Smooth muscle cell (in vitro differentiated cells): ENCODE results near the gene MYO15A. TPM values are rescaled to one million over a fixed set of nuclear protein-coding genes. Genes with fewer than 3 reads are reported as not detected.

Experiments used
- DNase-seq: peaks from one replicate; lab custom pipeline; 2025; ENCODE audit not compliant: unreplicated experiment; lab: John Stamatoyannopoulos, UW
- H2AFZ ChIP-seq: fragments of 200-600 bp; sonication (generic); 2 replicates; pipeline ENCODE4 v1.6.0; 2016; ENCODE audit warnings: antibody characterized with exemption, low read depth, mild to moderate bottlenecking
- H3F3A ChIP-seq: fragments of 200-600 bp; sonication (generic); 2 replicates; pipeline ENCODE4 v1.6.0; 2017; ENCODE audit warnings: antibody characterized with exemption, low read depth
- H3K27ac ChIP-seq: fragments of 200-600 bp; sonication (generic); 2 replicates; pipeline ENCODE4 v1.5.1; 2016; ENCODE audit warnings: low read depth, mild to moderate bottlenecking
- H3K27me3 ChIP-seq: fragments of 200-600 bp; sonication (generic); 2 replicates; pipeline ENCODE4 v1.6.1; 2016; ENCODE audit warnings: low read depth, mild to moderate bottlenecking
- H3K36me3 ChIP-seq: fragments of 200-600 bp; sonication (generic); 2 replicates; pipeline ENCODE4 v1.5.1; 2016; ENCODE audit warnings: low read depth
- H3K4me1 ChIP-seq: fragments of 200-600 bp; sonication (generic); 2 replicates; pipeline ENCODE4 v1.5.1; 2016; ENCODE audit warnings: low read depth
- H3K4me2 ChIP-seq: fragments of 200-600 bp; sonication (generic); 2 replicates; pipeline ENCODE4 v1.6.0; 2016; ENCODE audit warnings: mild to moderate bottlenecking
- H3K4me3 ChIP-seq: fragments of 200-600 bp; sonication (generic); 2 replicates; pipeline ENCODE4 v1.5.1; 2016; ENCODE audit warnings: mild to moderate bottlenecking
- H3K79me2 ChIP-seq: fragments of 200-600 bp; sonication (generic); 2 replicates; pipeline ENCODE4 v1.6.0; 2016; ENCODE audit warnings: low read depth, mild to moderate bottlenecking
- H3K9ac ChIP-seq: fragments of 200-600 bp; sonication (generic); 2 replicates; pipeline ENCODE4 v1.6.0; 2016; ENCODE audit warnings: low read depth
- H3K9me3 ChIP-seq: fragments of 200-600 bp; sonication (generic); replicated peaks from 2 replicates; pipeline ENCODE4 v1.5.1; 2016; ENCODE audit warnings: low read depth
- H4K20me1 ChIP-seq: fragments of 200-600 bp; sonication (generic); 2 replicates; pipeline ENCODE4 v1.6.0; 2016; ENCODE audit warnings: low read depth
- CTCF ChIP-seq: fragments of 200-600 bp; sonication (generic); IDR thresholded peaks from 2 replicates; pipeline ENCODE4 v1.5.1; 2017; ENCODE audit warnings: borderline replicate concordance, mild to moderate bottlenecking, antibody characterized with exemption; ENCODE audit not compliant: insufficient read depth, poor library complexity, severe bottlenecking
- WGBS: methylation state at CpG from one replicate; pipeline ENCODE4 v1.1.7; 2016; ENCODE audit warnings: low lambda C conversion rate; 5-methylcytosine and 5-hydroxymethylcytosine counted together
- polyA plus RNA-seq: library from polyadenylated mRNA; unstranded; fragments of >200 nt; fragmentation: Nextera tagmentation; extraction: Ambion mirVana; gene quantifications from 2 replicates; pipeline ENCODE4 v1.2.1, GENCODE V29; 2016
- total RNA-seq: library from RNA; depleted of rRNA; stranded (reverse); fragments of >200 nt; gene quantifications from 2 replicates; pipeline ENCODE4 v1.2.3, GENCODE V29; 2014

Gene MYO15A
- total and polyA plus RNA-seq, 2 experiments from 2014 or later: 2.0 to 3.6 TPM

GRCh38 chr17:18109935-18110485 is 1.5 kb downstream of the MYO15A start:
- H3K36me3 ChIP-seq: no peaks in the 10 kb centered on the region
- no peak for TF ChIP-seq CTCF
- H2AFZ ChIP-seq: no peak overlapping the region
- H3K27me3 ChIP-seq: no peaks in the 10 kb centered on the region
- no peak for DNase-seq
- 81% methylated on average over 9 of the region's 10 CpGs for WGBS
- H3F3A ChIP-seq: no peaks in the 10 kb centered on the region
- no peak overlapping the region for H3K9ac ChIP-seq
- H3K27ac ChIP-seq: no peak overlapping the region
- no peaks in the 10 kb centered on the region for H4K20me1 ChIP-seq
- no peaks in the 10 kb centered on the region for H3K79me2 ChIP-seq
- no peak overlapping the region for H3K4me2 ChIP-seq
- H3K4me1 ChIP-seq: no peaks in the 10 kb centered on the region
- H3K4me3 ChIP-seq: no peak overlapping the region
- no peaks in the 10 kb centered on the region for H3K9me3 ChIP-seq

- no peaks in the 10 kb centered on the region for H3K36me3 ChIP-seq
- no peaks in the 10 kb centered on the region for H3F3A ChIP-seq
- no peaks in the 10 kb centered on the region for H4K20me1 ChIP-seq
- no peak overlapping the region for H3K27ac ChIP-seq
- H3K4me1 ChIP-seq: no peaks in the 10 kb centered on the region
- TF ChIP-seq CTCF: no peak
- no peak overlapping the region for H3K9ac ChIP-seq
- whole genome bisulfite sequencing: 83% methylated on average over 4 of the region's 4 CpGs
- H2AFZ ChIP-seq: no peak overlapping the region
- DNase-seq: no peak
- H3K4me3 ChIP-seq: no peak overlapping the region
- H3K9me3 ChIP-seq: no peaks in the 10 kb centered on the region
- H3K79me2 ChIP-seq: no peaks in the 10 kb centered on the region
- no peak overlapping the region for H3K4me2 ChIP-seq
- no peaks in the 10 kb centered on the region for H3K27me3 ChIP-seq
These were observed 2.1 kb downstream of the MYO15A start for GRCh38 chr17:18110636-18111145.

DNA sequence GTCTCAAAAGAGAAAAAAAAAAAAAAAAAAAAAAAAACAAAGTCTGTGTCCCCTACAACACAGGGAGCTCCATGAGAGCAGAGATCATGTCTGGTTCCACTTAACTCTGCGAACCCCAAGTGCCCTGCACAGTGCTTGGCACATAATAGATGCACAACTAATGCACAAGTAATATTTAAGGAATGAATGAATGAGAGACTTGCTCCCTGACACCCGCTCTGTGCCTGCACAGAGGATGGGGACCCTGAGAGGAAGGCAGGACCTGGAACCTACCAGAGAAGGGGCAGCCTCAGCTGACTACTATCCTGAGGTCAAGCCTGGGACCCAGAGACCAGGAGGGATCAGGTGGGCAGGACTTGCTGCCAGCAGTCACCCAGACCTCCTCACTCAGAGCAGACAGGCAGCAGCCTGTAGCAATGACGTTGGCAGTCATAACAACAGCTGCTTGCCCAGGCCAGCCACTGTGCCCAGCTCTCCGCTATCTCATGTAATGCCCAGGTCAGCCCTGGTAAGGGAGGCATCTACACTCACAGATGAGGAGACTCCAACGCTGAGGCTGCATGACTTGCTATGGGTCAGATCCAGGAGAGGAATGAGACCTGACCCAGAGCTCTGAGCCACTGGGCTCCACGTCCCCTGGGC is 2.9 kb downstream of the MYO15A start:
- Histone ChIP-seq H3K9ac (no peak overlapping the region), H3K4me2 (no peak overlapping the region), H2AFZ (no peak overlapping the region), H3F3A (no peaks in the 10 kb centered on the region), H3K27ac (no peak overlapping the region), H3K9me3 (no peaks in the 10 kb centered on the region), H3K27me3 (no peaks in the 10 kb centered on the region), H3K36me3 (no peaks in the 10 kb centered on the region), H3K79me2 (no peaks in the 10 kb centered on the region), H4K20me1 (no peaks in the 10 kb centered on the region), H3K4me1 (no peaks in the 10 kb centered on the region), H3K4me3 (no peak overlapping the region)
- 86% methylated on average over 6 of the region's 6 CpGs for WGBS
- no peak for TF ChIP-seq CTCF
- no peak for DNase-seq

- 80% methylated on average over 7 of the region's 7 CpGs for WGBS
- Histone ChIP-seq H3K4me2 (no peak overlapping the region), H3K9ac (no peak overlapping the region), H3K36me3 (no peaks in the 10 kb centered on the region), H4K20me1 (no peaks in the 10 kb centered on the region), H3K27me3 (no peaks in the 10 kb centered on the region), H3K4me1 (no peaks in the 10 kb centered on the region), H3K27ac (no peak overlapping the region), H3K4me3 (no peak overlapping the region), H3F3A (no peaks in the 10 kb centered on the region), H3K79me2 (no peaks in the 10 kb centered on the region), H2AFZ (no peak overlapping the region), H3K9me3 (no peaks in the 10 kb centered on the region)
- no peak for TF ChIP-seq CTCF
- DNase-seq: no peak
These were observed 7.0 kb downstream of the MYO15A start for GRCh38 chr17:18115517-18115916.
